Left lung (tissue), 10 donors: ENCODE measurements around the gene GPC6. TPM values are rescaled to one million over a fixed set of nuclear protein-coding genes. Genes with fewer than 3 reads are reported as not detected.

Source experiments
- ATAC-seq: fragments of 200-7000 bp; cut with Tn5 transposase; one replicate; pipeline ENCODE4 v1.9.1; 2020; ENCODE audit warnings: moderate library complexity
- DNase-seq, 4 donors: peaks; one replicate each; pipeline ENCODE4 v3.0.0-alpha.2; 2013 to 2020
- H3K27ac ChIP-seq, 2 donors: fragments of 200-600 bp; sonication (generic) in 1 of 2; one replicate each; pipeline versions ENCODE4 v1.5.0 to v1.8.0; 2020 to 2021
- H3K27me3 ChIP-seq, 2 donors: fragments of 200-600 bp; sonication (generic) in 1 of 2; one replicate each; pipeline versions ENCODE4 v1.5.0 to v1.8.0; 2020 to 2021
- H3K36me3 ChIP-seq, 2 donors: fragments of 200-600 bp; sonication (generic) in 1 of 2; one replicate each; pipeline versions ENCODE4 v1.5.0 to v1.8.0; 2020 to 2021
- H3K4me1 ChIP-seq, 2 donors: fragments of 200-600 bp; one replicate each; pipeline ENCODE4 v1.8.0; 2021
- H3K4me3 ChIP-seq, 2 donors: fragments of 200-600 bp; sonication (generic) in 1 of 2; one replicate each; pipeline versions ENCODE4 v1.5.0 to v1.8.0; 2020 to 2021; ENCODE audit warnings: mild to moderate bottlenecking in 1 of 2
- H3K9me3 ChIP-seq, 2 donors: fragments of 200-600 bp; sonication (generic) in 1 of 2; one replicate each; pipeline versions ENCODE4 v1.5.0 to v1.8.0; 2020 to 2021
- CTCF ChIP-seq, 2 donors: fragments of 200-600 bp; sonication (generic) in 1 of 2; IDR thresholded peaks; one replicate each; pipeline versions ENCODE4 v1.5.0 to v1.8.0; 2021; ENCODE audit warnings: antibody characterized with exemption in 2 of 2
- intact Hi-C, 2 donors: fragments of 100-400 bp; cut with DNase I; formaldehyde crosslinking; loops; one replicate each; pipeline versions ENCODE4 v1.11.2 to v1.14.2; 2022
- polyA plus RNA-seq, 6 donors: library from polyadenylated mRNA; unstranded; fragments of 120-200 nt; gene quantifications; one replicate each; pipeline ENCODE4 v1.2.1, GENCODE V29; 2013; ENCODE audit not compliant: insufficient read length in 6 of 6
- total RNA-seq, 2 donors: library from RNA; stranded (reverse); fragmentation: NEBNext Ultra II Directional; extraction: Animal tissue kit (Norgen Biotek cat#: 25700); gene quantifications; one replicate each; pipeline ENCODE4 v1.2.1, GENCODE V29; 2021
- donor health status: DM: no; HTN: yes; CAD: no.
- donor health status: DM: no; HTN: no; CAD: no.

GPC6 gene
- total and polyA plus RNA-seq, 8 donors = 9.6 to 25.8 (median 21.1) TPM

- no peak overlapping the region for H3K4me3 ChIP-seq
- H3K27me3 ChIP-seq = no peaks in the 10 kb centered on the region
- no peaks in the 10 kb centered on the region for H3K4me1 ChIP-seq
- DNase-seq (no peak), ATAC-seq (peak; percentile 45)
- no peaks in the 10 kb centered on the region for H3K9me3 ChIP-seq
- no peak overlapping the region for H3K27ac ChIP-seq
- no peaks in the 10 kb centered on the region for H3K36me3 ChIP-seq
- intact Hi-C loops = no loop called here
- no peak for TF ChIP-seq CTCF (IDR thresholded peaks at IDR 0.05)
These were observed 513.7 kb downstream of the GPC6 start for GRCh38 chr13:93740334-93740733.

GRCh38 chr13:93744033-93744432 is 517.4 kb downstream of the GPC6 start:
- Histone ChIP-seq H3K9me3 (no peaks in the 10 kb centered on the region), H3K27ac (no peak overlapping the region), H3K4me1 (no peaks in the 10 kb centered on the region), H3K27me3 (no peaks in the 10 kb centered on the region), H3K4me3 (no peak overlapping the region), H3K36me3 (no peaks in the 10 kb centered on the region)
- intact Hi-C loops = no loop called here
- no peak for TF ChIP-seq CTCF (IDR thresholded peaks at IDR 0.05)
- no peak for ATAC-seq
- DNase-seq = no peak

GRCh38 chr13:93744886-93745285 is 518.3 kb downstream of the GPC6 start:
- intact Hi-C loops = no loop called here
- Histone ChIP-seq H3K36me3 (no peaks in the 10 kb centered on the region), H3K27ac (no peak overlapping the region), H3K27me3 (no peaks in the 10 kb centered on the region), H3K9me3 (no peaks in the 10 kb centered on the region), H3K4me1 (no peaks in the 10 kb centered on the region), H3K4me3 (no peak overlapping the region)
- TF ChIP-seq CTCF (IDR thresholded peaks at IDR 0.05) = no peak
- no peak for ATAC-seq
- no peak for DNase-seq

GRCh38 chr13:93745884-93746283 is 519.3 kb downstream of the GPC6 start:
- Histone ChIP-seq H3K27ac (no peak overlapping the region), H3K4me3 (no peak overlapping the region), H3K4me1 (no peaks in the 10 kb centered on the region), H3K36me3 (no peaks in the 10 kb centered on the region), H3K9me3 (no peaks in the 10 kb centered on the region), H3K27me3 (no peaks in the 10 kb centered on the region)
- TF ChIP-seq CTCF (IDR thresholded peaks at IDR 0.05) = no peak
- intact Hi-C loops = no loop called here
- no peak for ATAC-seq
- DNase-seq = no peak

- ATAC-seq (no peak), DNase-seq (no peak)
- H3K9me3 ChIP-seq = no peaks in the 10 kb centered on the region
- no peaks in the 10 kb centered on the region for H3K27me3 ChIP-seq
- H3K4me1 ChIP-seq = no peaks in the 10 kb centered on the region
- H3K36me3 ChIP-seq = no peaks in the 10 kb centered on the region
- intact Hi-C loops = no loop called here
- H3K27ac ChIP-seq = no peak overlapping the region
- TF ChIP-seq CTCF (IDR thresholded peaks at IDR 0.05) = no peak
- H3K4me3 ChIP-seq = no peak overlapping the region
These were observed 520.0 kb downstream of the GPC6 start for GRCh38 chr13:93746589-93746988.
